Activated CD4-positive, alpha-beta T cell treated with anti-CD3 and anti-CD28 coated beads for 36 hours (primary cell): ENCODE measurements around the gene PMEPA1. TPM values are rescaled to one million over a fixed set of nuclear protein-coding genes. Genes with fewer than 3 reads are reported as not detected.
A peak's percentile ranks its signal among the peaks of the same experiment; 100 is the strongest.

ENCODE experiments used
- ATAC-seq: fragments of 200-7000 bp; cut with Tn5 transposase; one replicate; pipeline ENCODE4 v1.10.0; 2021; ENCODE audit warnings: mild to moderate bottlenecking, moderate library complexity
- CTCF ChIA-PET: fragments of 350-600 bp; sonication (Branson Sonifier 250); formaldehyde crosslinking; loops from one replicate; lab custom pipeline; 2021; ENCODE audit warnings: antibody characterized with exemption; lab: Charles Lee
- POLR2A ChIA-PET: fragments of 350-600 bp; sonication (Branson Sonifier 250); formaldehyde crosslinking; loops from one replicate; lab custom pipeline; 2021; ENCODE audit warnings: antibody characterized with exemption, inconsistent platforms; lab: Charles Lee
- DNase-seq: peaks from one replicate; pipeline ENCODE4 v3.0.0-alpha.2; 2020
- H3K27ac Mint-ChIP-seq: one replicate; pipeline ENCODE4 v1.8.0; 2021; ENCODE audit warnings: mixed read lengths
- H3K27me3 Mint-ChIP-seq: one replicate; pipeline ENCODE4 v1.8.0; 2021; ENCODE audit warnings: mixed read lengths
- H3K36me3 Mint-ChIP-seq: one replicate; pipeline ENCODE4 v1.8.0; 2021; ENCODE audit warnings: low read depth, mixed read lengths
- H3K4me1 Mint-ChIP-seq: one replicate; pipeline ENCODE4 v1.8.0; 2021; ENCODE audit warnings: mixed read lengths
- H3K4me3 Mint-ChIP-seq: one replicate; pipeline ENCODE4 v1.8.0; 2021; ENCODE audit warnings: mild to moderate bottlenecking, moderate library complexity, mixed read lengths
- H3K9me3 Mint-ChIP-seq: one replicate; pipeline ENCODE4 v1.8.0; 2021; ENCODE audit warnings: low read depth, mixed read lengths
- intact Hi-C, 2 experiments: fragments of 100-400 bp; cut with DNase I in 1 of 2; cut with micrococcal nuclease in 1 of 2; formaldehyde crosslinking; loops; one replicate each; pipeline versions ENCODE4 v1.14.2 to v1.15.1; 2022 to 2024; cut with DNase I, micrococcal nuclease
- total RNA-seq, 2 experiments: library from RNA; stranded (reverse); gene quantifications; one replicate each; pipeline ENCODE4 v1.2.3, GENCODE V29; 2021

The PMEPA1 gene
- total RNA-seq, 2 experiments from 2014 or later, result 1.6 to 1.8 TPM

DNA sequence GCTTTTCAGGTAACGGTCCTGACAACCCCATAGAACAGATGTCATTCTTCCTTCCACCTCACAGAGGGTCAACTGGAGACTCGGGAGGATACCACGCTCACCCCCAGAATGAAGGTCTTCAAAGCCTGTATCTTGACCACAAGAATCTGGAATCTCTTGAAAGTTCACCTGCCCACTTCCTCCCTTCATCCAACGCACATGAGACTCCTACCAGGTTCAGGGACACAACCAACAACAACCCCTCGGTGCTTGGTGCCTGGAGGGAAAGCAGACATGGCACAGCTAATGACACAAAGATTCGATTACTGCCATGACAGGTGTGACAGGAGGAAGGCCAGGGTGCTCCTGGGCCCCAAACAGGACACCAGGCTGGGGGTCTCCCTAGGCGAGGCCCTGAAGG, 8.2 kb downstream of the PMEPA1 start:
- Mint-ChIP-seq H3K4me1 (peaks cover 33% of the 10 kb centered on the region), H3K27ac (no peak overlapping the region), H3K9me3 (no peaks in the 10 kb centered on the region), H3K27me3 (no peaks in the 10 kb centered on the region), H3K36me3 (no peaks in the 10 kb centered on the region), H3K4me3 (no peak overlapping the region)
- intact Hi-C loops, result no loop called here
- ChIA-PET POLR2A (no interaction called here), CTCF (no interaction called here)
- no peak for ATAC-seq
- no peak for DNase-seq

GRCh38 chr20:57701090-57701489, 8.7 kb downstream of the PMEPA1 start:
- Mint-ChIP-seq H3K36me3 (no peaks in the 10 kb centered on the region), H3K27me3 (no peaks in the 10 kb centered on the region), H3K4me1 (peaks cover 33% of the 10 kb centered on the region), H3K9me3 (no peaks in the 10 kb centered on the region), H3K27ac (no peak overlapping the region), H3K4me3 (no peak overlapping the region)
- ChIA-PET CTCF (no interaction called here), POLR2A (no interaction called here)
- ATAC-seq (no peak), DNase-seq (no peak)
- intact Hi-C loops, result no loop called here

GRCh38 chr20:57699395-57699794, 10.4 kb downstream of the PMEPA1 start:
- Mint-ChIP-seq H3K4me1 (peaks cover 40% of the 10 kb centered on the region), H3K27ac (no peak overlapping the region), H3K36me3 (no peaks in the 10 kb centered on the region), H3K4me3 (no peak overlapping the region), H3K9me3 (no peaks in the 10 kb centered on the region), H3K27me3 (no peaks in the 10 kb centered on the region)
- intact Hi-C loops, result loop anchor here (2.0 to 10.0 kb wide), 7 partner anchors 49 to 1189 kb away; partner anchors contain the start of genes RAB22A (in 2 of the 2) and RBM38 (in 1 of the 2)
- no peak for ATAC-seq
- DNase-seq, result no peak
- ChIA-PET CTCF (interaction anchor here (0.7 to 1.5 kb wide), 2 partner anchors 9 to 172 kb away, joined by 3 to 7 read pairs; no protein-coding TSS in a partner anchor), POLR2A (interaction anchor here (1.8 kb wide), 1 partner anchor 11 kb away, joined by 10 read pairs; the partner anchor contains the start of gene PMEPA1)

- no peaks in the 10 kb centered on the region for H3K27me3 Mint-ChIP-seq
- H3K9me3 Mint-ChIP-seq, result no peaks in the 10 kb centered on the region
- ATAC-seq, result peak; percentile 9
- no peak for DNase-seq
- CTCF ChIA-PET, result interaction anchor here (0.7 to 1.5 kb wide), 4 partner anchors 9 to 173 kb away, joined by 3 to 7 read pairs (median 3); no protein-coding TSS in a partner anchor
- intact Hi-C loops, result loop anchor here (1.0 to 10.0 kb wide), 10 partner anchors 11 to 1190 kb away; partner anchors contain the start of genes PMEPA1 (in 2 of the 2), RAB22A (in 2 of the 2) and RBM38 (in 1 of the 2)
- POLR2A ChIA-PET, result interaction anchor here (1.0 to 1.8 kb wide), 2 partner anchors 11 to 69 kb away, joined by 8 to 10 read pairs; partner anchors contain the start of gene PMEPA1
- no peaks in the 10 kb centered on the region for H3K36me3 Mint-ChIP-seq
- H3K4me3 Mint-ChIP-seq, result no peak overlapping the region
- H3K27ac Mint-ChIP-seq, result no peak overlapping the region
- H3K4me1 Mint-ChIP-seq, result peaks cover 40% of the 10 kb centered on the region
Observed at GRCh38 chr20:57698867-57699275, 10.9 kb downstream of the PMEPA1 start.

- CTCF ChIA-PET, result interaction anchor here (0.7 to 1.5 kb wide), 7 partner anchors 10 to 173 kb away, joined by 3 to 7 read pairs (median 3); partner anchors contain the start of gene ZBP1
- intact Hi-C loops, result loop anchor here (1.0 to 10.0 kb wide), 10 partner anchors 12 to 1191 kb away; partner anchors contain the start of genes PMEPA1 (in 2 of the 2), RAB22A (in 2 of the 2) and RBM38 (in 1 of the 2)
- Mint-ChIP-seq H3K4me3 (peak overlapping the region; percentile 33), H3K36me3 (no peaks in the 10 kb centered on the region), H3K9me3 (no peaks in the 10 kb centered on the region), H3K27ac (peak overlapping the region; percentile 77), H3K27me3 (no peaks in the 10 kb centered on the region), H3K4me1 (peaks cover 40% of the 10 kb centered on the region)
- POLR2A ChIA-PET, result interaction anchor here (0.7 to 1.8 kb wide), 4 partner anchors 12 to 318 kb away, joined by 3 to 10 read pairs (median 6); partner anchors contain the start of gene PMEPA1
- ATAC-seq (peak; percentile 99), DNase-seq (peak; percentile 89)
Observed at GRCh38 chr20:57698116-57698866, 11.5 kb downstream of the PMEPA1 start.

- Mint-ChIP-seq H3K9me3 (no peaks in the 10 kb centered on the region), H3K4me1 (peaks cover 40% of the 10 kb centered on the region), H3K4me3 (no peak overlapping the region), H3K27ac (no peak overlapping the region), H3K36me3 (no peaks in the 10 kb centered on the region), H3K27me3 (no peaks in the 10 kb centered on the region)
- ChIA-PET CTCF (interaction anchor here (0.7 to 1.3 kb wide), 4 partner anchors 13 to 78 kb away, joined by 3 to 6 read pairs (median 3); partner anchors contain the start of gene ZBP1), POLR2A (interaction anchor here (1.0 to 1.8 kb wide), 3 partner anchors 12 to 68 kb away, joined by 3 to 10 read pairs (median 8); partner anchors contain the start of gene PMEPA1)
- intact Hi-C loops, result loop anchor here (5.0 to 10.0 kb wide), 4 partner anchors 305 to 610 kb away; partner anchors contain the start of genes RAB22A (in 2 of the 2) and RBM38 (in 1 of the 2)
- DNase-seq, result no peak
- no peak for ATAC-seq
Observed at GRCh38 chr20:57697543-57697942, 12.3 kb downstream of the PMEPA1 start.

DNA sequence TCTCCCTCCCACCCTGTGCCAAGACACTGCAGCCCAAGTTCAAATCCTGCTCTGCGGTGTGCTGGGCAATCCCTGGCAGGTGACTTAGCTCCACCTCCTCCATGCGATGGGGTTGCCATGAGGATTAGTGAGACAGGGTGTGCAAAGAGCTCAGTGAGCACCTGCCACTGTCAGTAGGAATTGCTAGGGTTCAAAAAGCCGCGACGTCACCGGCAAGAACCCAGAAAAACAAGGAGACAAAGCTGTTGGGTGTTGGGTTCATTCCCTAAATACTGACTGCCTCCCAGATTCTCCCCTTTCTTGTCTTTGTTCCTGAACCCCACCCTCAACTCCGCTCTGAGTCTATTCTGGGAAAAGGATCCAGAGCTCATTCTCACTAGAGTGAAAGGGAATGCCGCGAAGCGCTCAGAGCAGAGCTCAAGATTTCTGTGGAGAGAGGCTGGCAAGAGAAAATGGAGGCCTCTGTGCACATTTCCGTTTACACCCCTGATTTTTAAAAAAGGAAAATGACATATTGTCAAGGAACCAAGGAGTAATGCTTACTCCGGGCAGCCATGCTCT, 13.3 kb downstream of the PMEPA1 start:
- H3K27ac Mint-ChIP-seq, result no peak overlapping the region
- H3K4me3 Mint-ChIP-seq, result no peak overlapping the region
- DNase-seq (no peak), ATAC-seq (no peak)
- ChIA-PET CTCF (interaction anchor here (0.8 to 1.3 kb wide), 2 partner anchors 22 to 76 kb away, joined by 3 read pairs; no protein-coding TSS in a partner anchor), POLR2A (no interaction called here)
- H3K36me3 Mint-ChIP-seq, result no peaks in the 10 kb centered on the region
- no peaks in the 10 kb centered on the region for H3K9me3 Mint-ChIP-seq
- H3K27me3 Mint-ChIP-seq, result no peaks in the 10 kb centered on the region
- peaks cover 32% of the 10 kb centered on the region for H3K4me1 Mint-ChIP-seq
- intact Hi-C loops, result loop anchor here (5.0 to 10.0 kb wide), 4 partner anchors 304 to 611 kb away; partner anchors contain the start of genes RAB22A (in 2 of the 2) and RBM38 (in 1 of the 2)

DNA sequence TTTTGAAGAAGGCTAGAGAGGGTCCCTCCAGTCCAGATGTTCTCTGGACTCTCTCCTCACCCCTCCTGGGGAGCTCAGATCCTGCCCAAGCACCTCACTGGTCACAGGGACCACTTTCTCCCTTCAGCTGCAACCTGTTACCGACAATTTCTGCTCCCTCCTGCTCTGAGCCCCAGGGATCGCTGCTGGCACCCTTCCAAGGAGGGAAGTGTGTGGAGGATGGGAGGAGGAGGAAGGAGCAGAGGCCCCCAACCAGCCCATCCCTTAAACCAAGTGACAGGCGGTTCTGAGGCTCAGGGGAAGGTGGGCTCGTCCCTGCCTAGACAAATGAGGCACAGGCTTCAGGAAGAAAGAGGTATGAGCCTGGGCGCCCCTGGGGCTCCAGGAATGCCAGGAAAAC, 13.9 kb downstream of the PMEPA1 start:
- DNase-seq, result no peak
- CTCF ChIA-PET, result interaction anchor here (0.6 to 1.3 kb wide), 3 partner anchors 22 to 100 kb away, joined by 3 read pairs; no protein-coding TSS in a partner anchor
- peaks cover 32% of the 10 kb centered on the region for H3K4me1 Mint-ChIP-seq
- H3K9me3 Mint-ChIP-seq, result no peaks in the 10 kb centered on the region
- intact Hi-C loops, result loop anchor here (5.0 to 10.0 kb wide), 4 partner anchors 304 to 611 kb away; partner anchors contain the start of genes RAB22A (in 2 of the 2) and RBM38 (in 1 of the 2)
- H3K36me3 Mint-ChIP-seq, result no peaks in the 10 kb centered on the region
- ATAC-seq, result no peak
- no peak overlapping the region for H3K27ac Mint-ChIP-seq
- POLR2A ChIA-PET, result no interaction called here
- no peaks in the 10 kb centered on the region for H3K27me3 Mint-ChIP-seq
- no peak overlapping the region for H3K4me3 Mint-ChIP-seq

DNA sequence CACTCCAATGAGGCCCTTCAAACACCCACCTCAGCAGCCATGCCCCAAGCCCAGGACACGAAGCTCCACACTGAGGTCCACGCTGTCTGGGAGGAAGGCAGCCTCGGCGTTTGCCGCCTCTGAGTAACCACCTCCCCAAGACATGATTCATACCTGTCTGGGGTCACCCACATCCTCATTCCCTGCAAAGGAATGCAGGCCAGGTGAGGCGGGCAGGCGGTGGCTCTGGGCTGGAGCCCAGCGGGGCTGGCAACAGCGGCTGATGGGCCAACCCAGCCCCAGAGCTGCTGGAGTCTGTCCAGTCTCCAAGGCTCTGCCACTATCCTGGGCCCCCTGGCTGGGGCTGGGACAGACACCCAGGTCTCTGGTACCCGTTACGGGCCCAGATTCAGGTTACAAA, 14.8 kb downstream of the PMEPA1 start:
- CTCF ChIA-PET, result interaction anchor here (0.6 to 0.7 kb wide), 3 partner anchors 99 to 612 kb away, joined by 3 read pairs; no protein-coding TSS in a partner anchor
- H3K4me1 Mint-ChIP-seq, result peaks cover 32% of the 10 kb centered on the region
- POLR2A ChIA-PET, result no interaction called here
- no peaks in the 10 kb centered on the region for H3K27me3 Mint-ChIP-seq
- H3K36me3 Mint-ChIP-seq, result no peaks in the 10 kb centered on the region
- H3K4me3 Mint-ChIP-seq, result no peak overlapping the region
- intact Hi-C loops, result loop anchor here (5.0 to 10.0 kb wide), 4 partner anchors 303 to 612 kb away; partner anchors contain the start of genes RAB22A (in 2 of the 2) and RBM38 (in 1 of the 2)
- DNase-seq, result no peak
- no peak overlapping the region for H3K27ac Mint-ChIP-seq
- ATAC-seq, result no peak
- no peaks in the 10 kb centered on the region for H3K9me3 Mint-ChIP-seq

GRCh38 chr20:57694481-57694880, 15.3 kb downstream of the PMEPA1 start:
- peaks cover 29% of the 10 kb centered on the region for H3K4me1 Mint-ChIP-seq
- ATAC-seq, result no peak
- H3K27me3 Mint-ChIP-seq, result no peaks in the 10 kb centered on the region
- POLR2A ChIA-PET, result interaction anchor here (0.6 kb wide), 1 partner anchor 89 kb away, joined by 3 read pairs; no protein-coding TSS in a partner anchor
- H3K4me3 Mint-ChIP-seq, result no peak overlapping the region
- CTCF ChIA-PET, result interaction anchor here (0.7 kb wide), 1 partner anchor 38 kb away, joined by 3 read pairs; no protein-coding TSS in a partner anchor
- no peak for DNase-seq
- no peak overlapping the region for H3K27ac Mint-ChIP-seq
- intact Hi-C loops, result loop anchor here in 1 of 2 experiments (10.0 kb wide), 1 partner anchor 320 kb away; no protein-coding TSS in a partner anchor
- H3K9me3 Mint-ChIP-seq, result no peaks in the 10 kb centered on the region
- no peaks in the 10 kb centered on the region for H3K36me3 Mint-ChIP-seq
